AG09309 (cell line): ENCODE results near the gene CTIF.

Experiments used
- DNase-seq: peaks from one replicate; pipeline ENCODE4 v3.0.0-alpha.2; 2010; ENCODE audit warnings: low read depth
- H3K4me3 ChIP-seq: 2 replicates; pipeline ENCODE4 v1.5.1; 2011; ENCODE audit warnings: mild to moderate bottlenecking, low read depth, low read length, moderate library complexity; ENCODE audit not compliant: control insufficient read depth
- TF ChIP-seq, protein P1 (sequence below): IDR thresholded peaks from 2 replicates; pipeline ENCODE4 v1.5.1; 2011; ENCODE audit warnings: mild to moderate bottlenecking, low read depth, low read length, inconsistent platforms; ENCODE audit not compliant: insufficient read depth, control insufficient read depth; ENCODE audit errors: missing control alignments

CTIF gene

DNA sequence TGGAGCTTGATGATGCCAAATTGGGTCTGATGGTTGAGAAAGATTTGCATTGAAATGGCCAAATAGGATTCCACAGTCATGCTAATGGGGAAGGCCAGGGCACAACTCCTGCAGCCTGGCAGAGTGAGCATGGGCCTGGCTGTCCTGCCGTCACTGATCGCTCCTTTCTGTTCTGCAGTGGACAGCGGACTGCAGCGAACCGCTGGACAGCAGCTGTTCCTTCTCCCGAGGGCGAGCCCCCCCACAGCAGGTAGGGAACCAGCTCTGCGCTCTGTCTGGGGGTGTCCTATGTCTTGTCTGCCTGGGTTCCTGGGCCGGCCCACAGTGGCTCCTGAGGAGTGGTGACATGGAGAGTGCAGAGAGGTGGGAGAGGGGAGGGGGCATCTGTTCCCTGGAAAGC is 97.6 kb downstream of the CTIF start:
- no peak for DNase-seq
- TF ChIP-seq, protein P1, sequence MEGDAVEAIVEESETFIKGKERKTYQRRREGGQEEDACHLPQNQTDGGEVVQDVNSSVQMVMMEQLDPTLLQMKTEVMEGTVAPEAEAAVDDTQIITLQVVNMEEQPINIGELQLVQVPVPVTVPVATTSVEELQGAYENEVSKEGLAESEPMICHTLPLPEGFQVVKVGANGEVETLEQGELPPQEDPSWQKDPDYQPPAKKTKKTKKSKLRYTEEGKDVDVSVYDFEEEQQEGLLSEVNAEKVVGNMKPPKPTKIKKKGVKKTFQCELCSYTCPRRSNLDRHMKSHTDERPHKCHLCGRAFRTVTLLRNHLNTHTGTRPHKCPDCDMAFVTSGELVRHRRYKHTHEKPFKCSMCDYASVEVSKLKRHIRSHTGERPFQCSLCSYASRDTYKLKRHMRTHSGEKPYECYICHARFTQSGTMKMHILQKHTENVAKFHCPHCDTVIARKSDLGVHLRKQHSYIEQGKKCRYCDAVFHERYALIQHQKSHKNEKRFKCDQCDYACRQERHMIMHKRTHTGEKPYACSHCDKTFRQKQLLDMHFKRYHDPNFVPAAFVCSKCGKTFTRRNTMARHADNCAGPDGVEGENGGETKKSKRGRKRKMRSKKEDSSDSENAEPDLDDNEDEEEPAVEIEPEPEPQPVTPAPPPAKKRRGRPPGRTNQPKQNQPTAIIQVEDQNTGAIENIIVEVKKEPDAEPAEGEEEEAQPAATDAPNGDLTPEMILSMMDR = no peak

DNA sequence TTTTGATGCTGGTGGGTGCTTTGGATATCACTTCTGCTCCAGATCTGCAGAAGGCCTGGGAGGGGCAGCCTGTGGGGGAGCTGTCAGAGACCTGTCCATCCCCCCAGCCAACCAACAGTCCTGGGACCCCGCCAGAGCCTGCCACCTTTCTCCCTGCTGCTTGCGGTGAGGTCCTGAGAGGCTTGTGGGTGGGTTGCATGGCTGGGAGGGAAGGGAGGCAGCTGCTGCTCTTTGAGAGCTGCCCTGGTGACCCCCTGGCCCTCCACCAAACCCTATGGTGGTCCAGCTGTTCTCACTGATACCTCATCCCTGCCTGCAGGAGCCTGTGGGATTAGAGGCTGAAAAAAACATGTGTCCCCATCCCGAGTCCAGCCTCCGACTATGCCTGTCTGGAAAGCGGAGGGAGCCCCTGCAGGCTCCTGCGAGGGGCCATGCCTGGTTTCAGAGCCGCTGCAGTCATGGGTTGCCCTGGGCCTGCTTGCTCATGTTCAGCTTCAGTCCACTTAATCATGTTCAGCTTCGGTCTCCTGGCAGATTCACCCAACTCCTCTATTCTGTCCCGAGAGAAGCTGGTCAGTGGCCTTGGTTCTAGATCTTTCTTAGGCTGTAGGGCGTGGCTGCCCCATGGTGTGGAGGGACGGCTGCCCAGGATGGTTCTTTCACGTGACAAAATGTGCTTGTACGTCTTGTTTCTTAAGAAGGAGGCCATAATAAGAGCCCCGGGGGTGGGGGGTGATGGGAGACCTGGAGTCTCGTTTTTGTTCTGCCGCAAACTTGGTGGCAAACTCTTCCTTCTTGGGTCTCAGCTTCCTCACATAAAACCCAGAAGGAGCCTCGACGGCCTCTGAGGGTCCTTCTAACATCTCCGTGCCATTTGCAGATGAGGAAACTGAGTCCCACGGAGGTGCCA is 98.5 kb downstream of the CTIF start:
- no peak overlapping the region for H3K4me3 ChIP-seq
- TF ChIP-seq, protein P1 = no peak
- no peak for DNase-seq

More for the DNA sequence above, 97.6 kb downstream of the CTIF start:
- H3K4me3 ChIP-seq = no peak overlapping the region

DNA sequence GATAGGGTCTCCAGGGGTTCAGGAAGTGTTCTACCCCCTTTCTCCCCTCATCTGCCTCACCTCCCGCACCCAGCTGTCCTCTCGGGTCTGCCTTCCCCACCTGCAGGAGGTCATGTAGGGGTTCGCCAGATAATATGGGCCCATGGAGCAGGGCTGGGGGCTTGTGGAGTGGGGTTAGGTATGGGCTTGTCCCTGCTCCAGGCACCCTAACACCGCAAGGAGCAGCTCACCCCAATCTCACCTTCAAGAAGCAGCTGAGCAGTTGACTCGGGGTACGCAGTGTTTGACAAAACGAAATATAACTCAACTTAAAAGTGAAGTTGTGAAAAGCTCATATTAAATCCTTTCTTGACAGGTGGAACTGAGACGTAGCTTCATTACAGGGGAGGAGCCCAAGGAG is 99.6 kb downstream of the CTIF start:
- DNase-seq = no peak
- H3K4me3 ChIP-seq = no peak overlapping the region
- TF ChIP-seq, protein P1 = no peak

DNA sequence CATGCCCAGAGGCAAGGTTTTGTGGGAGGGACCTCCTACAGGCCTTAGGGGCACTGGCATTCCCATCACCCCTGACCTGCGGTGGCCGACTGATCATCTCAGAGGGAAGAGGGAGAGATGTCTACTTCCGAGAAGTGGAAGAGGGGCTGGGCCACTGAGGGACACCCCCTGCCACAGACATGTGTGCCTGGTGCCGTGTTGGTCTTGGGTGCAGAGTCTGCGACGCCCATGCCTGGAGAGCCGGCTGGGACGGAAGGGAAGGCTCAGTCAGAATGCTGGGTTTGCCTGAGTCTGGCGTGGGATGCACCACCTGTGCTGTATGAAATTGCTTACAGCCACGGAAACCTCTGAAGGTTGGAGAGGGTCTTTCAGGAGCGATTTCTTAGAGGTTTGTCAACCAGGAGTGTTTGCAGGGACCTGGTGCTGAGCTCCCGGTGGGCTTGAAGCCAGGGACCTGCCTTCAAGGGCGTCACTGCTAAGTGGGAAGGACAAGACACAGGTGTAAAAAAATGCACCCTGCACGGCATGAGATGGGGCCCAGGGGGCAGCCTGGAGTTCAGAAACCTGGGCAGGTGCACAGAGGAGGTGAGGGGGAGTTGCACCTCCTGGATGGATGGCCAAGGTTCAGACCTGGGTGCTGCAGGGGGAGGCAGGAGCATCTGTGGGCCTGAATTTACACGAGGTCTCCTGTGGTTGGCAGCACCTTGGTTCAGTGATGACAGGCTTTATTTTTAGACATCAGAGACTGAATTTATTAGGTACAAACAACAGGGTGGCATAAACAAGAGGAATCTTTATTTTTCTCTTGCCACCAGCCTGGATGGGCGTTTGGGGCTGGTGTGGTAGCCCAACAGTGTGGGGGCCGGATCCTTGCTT is 100.3 kb downstream of the CTIF start:
- DNase-seq = no peak
- H3K4me3 ChIP-seq = no peak overlapping the region
- TF ChIP-seq, protein P1 = no peak

DNA sequence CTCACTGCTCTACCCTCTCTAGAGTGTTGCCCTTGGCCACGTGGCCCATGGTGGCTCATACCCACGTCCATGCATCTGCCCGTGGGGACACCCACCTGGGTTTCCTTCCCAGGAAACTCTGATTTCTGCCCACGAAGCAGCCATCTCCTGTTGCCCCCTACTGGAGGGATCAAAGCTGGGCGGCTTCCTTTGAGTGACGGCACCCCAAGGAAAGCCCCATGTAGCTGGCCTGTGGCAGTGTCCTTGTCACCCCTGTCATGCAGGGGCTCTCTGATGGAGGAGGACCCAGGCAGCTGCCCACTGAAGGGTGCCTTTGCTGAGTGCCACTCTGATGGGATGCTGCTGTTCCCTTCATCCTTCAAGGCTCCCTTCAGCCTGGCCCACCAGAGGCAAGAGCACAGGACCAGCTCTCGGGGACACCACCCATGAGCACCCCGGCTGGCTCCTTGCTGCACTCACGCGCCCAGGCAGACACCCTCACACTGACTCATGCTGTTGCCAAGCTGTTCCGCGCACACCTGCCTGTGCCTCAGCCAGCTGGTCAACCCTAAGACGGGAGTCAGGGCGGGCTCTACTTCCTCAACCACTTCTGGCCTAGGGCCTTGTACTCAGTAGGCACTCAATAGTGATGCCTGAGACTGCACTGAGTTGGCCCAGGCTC is 101.1 kb downstream of the CTIF start:
- TF ChIP-seq, protein P1 = peak; percentile 48
- no peak for DNase-seq
- no peak overlapping the region for H3K4me3 ChIP-seq

DNA sequence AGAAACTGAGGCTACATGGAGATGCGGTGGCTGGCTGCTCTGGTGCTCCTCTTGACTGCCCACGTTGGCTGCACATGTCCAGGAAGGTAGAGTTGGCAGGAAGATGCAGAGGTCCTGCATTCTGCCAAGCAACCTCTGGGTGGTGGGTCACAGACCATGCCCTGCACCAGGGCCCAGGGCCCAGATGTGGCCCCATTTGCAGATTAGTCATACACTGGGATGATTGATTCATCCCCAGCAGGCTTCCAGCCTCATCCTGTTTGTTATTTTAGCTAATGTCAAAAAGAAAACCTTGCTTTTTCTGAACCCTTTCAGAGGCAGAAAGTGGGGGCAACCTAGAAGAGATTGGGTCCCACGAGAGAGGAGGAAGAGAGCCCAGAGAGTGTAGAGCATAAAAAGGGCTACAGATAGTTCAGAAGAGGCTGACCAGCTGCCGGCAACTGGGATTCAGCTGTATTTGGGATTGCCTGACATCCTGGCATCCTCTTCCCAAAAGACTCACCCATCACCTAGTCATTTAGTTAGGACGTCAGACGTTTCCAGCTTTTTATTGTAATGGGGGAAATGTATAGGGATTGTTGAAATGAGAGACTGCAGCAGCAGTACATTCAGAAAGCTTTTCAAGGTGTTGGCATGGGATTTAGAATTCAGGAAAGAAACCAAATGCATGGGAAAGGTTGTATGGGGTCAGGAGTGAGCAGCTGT is 101.9 kb downstream of the CTIF start:
- no peak for DNase-seq
- TF ChIP-seq, protein P1 = peak; percentile 14
- no peak overlapping the region for H3K4me3 ChIP-seq
